Body of pancreas (tissue), 4 donors: ENCODE results near the gene MBTPS1. TPM values are rescaled to one million over a fixed set of nuclear protein-coding genes. Genes with fewer than 3 reads are reported as not detected.
A peak's percentile ranks its signal among the peaks of the same experiment; 100 is the strongest.

Source experiments
- ATAC-seq: fragments of 150-250 bp; one replicate; pipeline ENCODE4 v1.9.1; 2016
- DNase-seq, 4 donors: peaks; one replicate each; pipeline ENCODE4 v3.0.0-alpha.2; 2019
- H3K27ac ChIP-seq, 4 donors: fragments of 200-600 bp; sonication (generic); 1 replicate in 3 of 4; 2 replicates in 1 of 4; pipeline versions ENCODE4 v1.5.1 to v1.6.1; 2016 to 2019; ENCODE audit warnings: mild to moderate bottlenecking in 1 of 4, mixed read lengths in 1 of 4, moderate library complexity in 1 of 4
- H3K27me3 ChIP-seq, 2 donors: fragments of 200-600 bp; sonication (generic); one replicate each; pipeline ENCODE4 v1.6.0; 2016; ENCODE audit warnings: mild to moderate bottlenecking in 1 of 2
- H3K36me3 ChIP-seq, 2 donors: fragments of 200-600 bp; sonication (generic); replicated peaks in 1 of 2; 2 replicates each; pipeline ENCODE4 v1.5.1; 2016; ENCODE audit warnings: low read depth in 2 of 2; ENCODE audit not compliant: insufficient read depth in 1 of 2
- H3K4me1 ChIP-seq: fragments of 200-600 bp; sonication (generic); one replicate; pipeline ENCODE4 v1.6.0; 2016
- H3K4me3 ChIP-seq, 2 donors: fragments of 200-600 bp; sonication (generic); 1 replicate in 1 of 2; 2 replicates in 1 of 2; pipeline ENCODE4 v1.5.1; 2016 to 2019
- H3K9me3 ChIP-seq, 3 donors: fragments of 200-600 bp; sonication (generic); 1 replicate in 2 of 3; 2 replicates in 1 of 3; pipeline ENCODE4 v1.5.1; 2016
- POLR2A ChIP-seq, 3 donors: fragments of 450-650 bp; IDR thresholded peaks; one replicate each; pipeline ENCODE4 v1.6.1; 2016; ENCODE audit warnings: antibody characterized with exemption in 3 of 3, mild to moderate bottlenecking in 2 of 3
- WGBS, 2 donors: methylation state at CpG; one replicate each; pipeline ENCODE4 v1.1.5; 2017; 5-methylcytosine and 5-hydroxymethylcytosine counted together
- intact Hi-C: fragments of 100-400 bp; cut with DNase I; formaldehyde crosslinking; loops from one replicate; pipeline ENCODE4 v1.15.1; 2023
- total RNA-seq, 2 donors: library from RNA; depleted of rRNA; stranded (reverse); fragments of >200 nt; gene quantifications; one replicate each; pipeline ENCODE4 v1.1.0, GENCODE V29; 2016
- TF ChIP-seq, protein P1 (sequence below), 7 experiments: fragments of 450-650 bp in 4 of 7; fragments of 200-600 bp in 3 of 7; sonication (generic) in 3 of 7; IDR thresholded peaks; one replicate each; pipeline ENCODE4 v1.5.1; 2016 to 2019; ENCODE audit warnings: antibody characterized with exemption in 7 of 7

Gene MBTPS1
- total RNA-seq, 2 donors from 2014 or later = 58.9 to 75.5 TPM

DNA sequence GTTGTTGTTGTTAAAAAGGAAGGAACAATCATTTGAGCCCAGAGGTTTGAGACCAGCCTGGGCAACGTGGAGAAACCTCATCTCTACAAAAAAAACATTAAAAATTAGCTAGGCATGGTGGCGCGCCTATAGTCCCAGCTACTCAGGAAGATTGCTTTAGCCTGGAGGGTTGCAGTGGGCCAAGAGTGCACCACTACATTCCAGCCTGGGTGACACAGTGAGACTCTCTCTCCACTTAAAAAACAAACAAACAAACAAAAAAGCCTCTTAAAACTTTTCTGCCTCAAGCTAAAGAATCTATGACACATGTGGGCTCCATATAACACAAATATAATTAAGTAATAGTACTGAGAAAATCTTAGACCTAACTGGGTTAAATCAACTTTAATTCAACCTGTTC, 12.5 kb downstream of the MBTPS1 start:
- Histone ChIP-seq H3K4me3 (no peak overlapping the region), H3K27me3 (no peaks in the 10 kb centered on the region), H3K4me1 (peaks cover under 1% of the 10 kb centered on the region), H3K36me3 (peaks cover 0 to 3% of the 10 kb centered on the region in 2 donors), H3K27ac (no peak overlapping the region), H3K9me3 (no peaks in the 10 kb centered on the region)
- WGBS, 2 donors = 79 to 83% methylated on average over 3 of the region's 3 CpGs
- intact Hi-C loops = no loop called here
- DNase-seq = no peak
- TF ChIP-seq, protein P1, sequence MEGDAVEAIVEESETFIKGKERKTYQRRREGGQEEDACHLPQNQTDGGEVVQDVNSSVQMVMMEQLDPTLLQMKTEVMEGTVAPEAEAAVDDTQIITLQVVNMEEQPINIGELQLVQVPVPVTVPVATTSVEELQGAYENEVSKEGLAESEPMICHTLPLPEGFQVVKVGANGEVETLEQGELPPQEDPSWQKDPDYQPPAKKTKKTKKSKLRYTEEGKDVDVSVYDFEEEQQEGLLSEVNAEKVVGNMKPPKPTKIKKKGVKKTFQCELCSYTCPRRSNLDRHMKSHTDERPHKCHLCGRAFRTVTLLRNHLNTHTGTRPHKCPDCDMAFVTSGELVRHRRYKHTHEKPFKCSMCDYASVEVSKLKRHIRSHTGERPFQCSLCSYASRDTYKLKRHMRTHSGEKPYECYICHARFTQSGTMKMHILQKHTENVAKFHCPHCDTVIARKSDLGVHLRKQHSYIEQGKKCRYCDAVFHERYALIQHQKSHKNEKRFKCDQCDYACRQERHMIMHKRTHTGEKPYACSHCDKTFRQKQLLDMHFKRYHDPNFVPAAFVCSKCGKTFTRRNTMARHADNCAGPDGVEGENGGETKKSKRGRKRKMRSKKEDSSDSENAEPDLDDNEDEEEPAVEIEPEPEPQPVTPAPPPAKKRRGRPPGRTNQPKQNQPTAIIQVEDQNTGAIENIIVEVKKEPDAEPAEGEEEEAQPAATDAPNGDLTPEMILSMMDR (IDR thresholded peaks at IDR 0.05) = no peak
- no peak for TF ChIP-seq POLR2A (IDR thresholded peaks at IDR 0.05)
- ATAC-seq = no peak

- Histone ChIP-seq H3K27me3 (no peaks in the 10 kb centered on the region), H3K9me3 (no peaks in the 10 kb centered on the region), H3K4me3 (no peak overlapping the region), H3K36me3 (peaks cover 0 to 3% of the 10 kb centered on the region in 2 donors), H3K27ac (no peak overlapping the region), H3K4me1 (no peaks in the 10 kb centered on the region)
- WGBS, 2 donors = 57 to 60% methylated on average over 5 of the region's 5 CpGs
- DNase-seq = no peak
- TF ChIP-seq, protein P1 (IDR thresholded peaks at IDR 0.05) = no peak
- intact Hi-C loops = no loop called here
- ATAC-seq = no peak
Observed at GRCh38 chr16:84103678-84104077, 13.1 kb downstream of the MBTPS1 start.

- H3K4me3 ChIP-seq = no peak overlapping the region
- TF ChIP-seq POLR2A (IDR thresholded peaks at IDR 0.05) = no peak
- TF ChIP-seq, protein P1 (IDR thresholded peaks at IDR 0.05) = no peak
- ATAC-seq (no peak), DNase-seq (no peak)
- H3K4me1 ChIP-seq = peaks cover 14% of the 10 kb centered on the region
- WGBS, 2 donors = 94 to 95% methylated on average over 7 of the region's 7 CpGs
- no peaks in the 10 kb centered on the region for H3K27me3 ChIP-seq
- H3K36me3 ChIP-seq = peaks cover 0 to 17% of the 10 kb centered on the region in 2 donors
- intact Hi-C loops = no loop called here
- no peaks in the 10 kb centered on the region for H3K9me3 ChIP-seq
- H3K27ac ChIP-seq = no peak overlapping the region
Observed at GRCh38 chr16:84098939-84099338, 17.8 kb downstream of the MBTPS1 start.

GRCh38 chr16:84096447-84097005, 20.2 kb downstream of the MBTPS1 start:
- TF ChIP-seq, protein P1 (IDR thresholded peaks at IDR 0.05) = no peak
- TF ChIP-seq POLR2A (IDR thresholded peaks at IDR 0.05) = no peak
- H3K36me3 ChIP-seq = peaks cover 10 to 23% of the 10 kb centered on the region in 2 donors
- H3K4me3 ChIP-seq = no peak overlapping the region
- DNase-seq = peak in 2 of 4 donors; percentile 48 to 53
- H3K9me3 ChIP-seq = no peaks in the 10 kb centered on the region
- H3K27me3 ChIP-seq = no peaks in the 10 kb centered on the region
- intact Hi-C loops = no loop called here
- H3K27ac ChIP-seq = peak overlapping the region in 1 of 4 donors; percentile 33
- H3K4me1 ChIP-seq = peaks cover 14% of the 10 kb centered on the region
- ATAC-seq = peak; percentile 84
- WGBS, 2 donors = 37 to 43% methylated on average over 4 of the region's 4 CpGs

DNA sequence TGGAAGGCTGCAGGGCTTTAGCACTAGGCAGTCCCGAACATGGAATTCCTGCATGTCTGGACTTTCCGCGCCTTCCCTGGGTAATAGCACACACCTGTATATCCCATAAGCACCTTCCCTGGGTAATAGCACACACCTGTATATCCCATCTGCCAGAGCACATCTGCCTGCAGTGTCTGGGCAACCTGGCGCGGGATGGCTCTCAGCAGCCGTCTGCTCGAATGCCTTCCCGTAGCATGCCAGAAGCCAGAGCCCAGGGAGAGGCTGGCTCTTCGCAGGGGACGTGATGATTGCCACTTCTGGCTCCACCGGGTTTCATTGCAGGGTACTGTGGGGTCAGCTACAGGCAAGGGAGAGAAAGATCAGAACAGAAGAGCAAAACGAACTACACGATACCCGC, 21.3 kb downstream of the MBTPS1 start:
- no peaks in the 10 kb centered on the region for H3K9me3 ChIP-seq
- intact Hi-C loops = no loop called here
- peaks cover 14% of the 10 kb centered on the region for H3K4me1 ChIP-seq
- DNase-seq (no peak), ATAC-seq (no peak)
- H3K4me3 ChIP-seq = no peak overlapping the region
- 94 to 95% methylated on average over 14 of the region's 14 CpGs for WGBS, 2 donors
- H3K27me3 ChIP-seq = no peaks in the 10 kb centered on the region
- TF ChIP-seq, protein P1 (IDR thresholded peaks at IDR 0.05) = no peak
- TF ChIP-seq POLR2A (IDR thresholded peaks at IDR 0.05) = no peak
- peaks cover 10 to 29% of the 10 kb centered on the region in 2 donors for H3K36me3 ChIP-seq
- H3K27ac ChIP-seq = no peak overlapping the region
